BLaER1 treated with 17β-estradiol and CSF1 and Interleukin-3, amounts not matched to agents 10 nM and 100 nM (cell line): ENCODE data around the gene EDC3.
"Not testable (repeated sequence)": the region's sequence is repeated elsewhere in the genome, so short reads cannot be mapped to it uniquely, and the experiment has no call there.

ENCODE experiments used
- H3K27ac ChIP-seq, 11 experiments: shearing (Covaris generic); formaldehyde crosslinking; 2 replicates each; pipeline ENCODE4 v1.8.1; 2022
- H3K27me3 ChIP-seq, 11 experiments: shearing (Covaris generic); formaldehyde crosslinking; 2 replicates each; pipeline ENCODE4 v1.8.1; 2022
- H3K36me3 ChIP-seq, 11 experiments: shearing (Covaris generic); formaldehyde crosslinking; 2 replicates each; pipeline ENCODE4 v1.8.1; 2022
- H3K4me1 ChIP-seq, 10 experiments: shearing (Covaris generic); formaldehyde crosslinking; 2 replicates each; pipeline ENCODE4 v1.8.1; 2022
- H3K4me2 ChIP-seq, 11 experiments: shearing (Covaris generic); formaldehyde crosslinking; 2 replicates each; pipeline ENCODE4 v1.8.1; 2022
- H3K4me3 ChIP-seq, 10 experiments: shearing (Covaris generic); formaldehyde crosslinking; 2 replicates each; pipeline ENCODE4 v1.8.1; 2022
- H3K9ac ChIP-seq, 11 experiments: shearing (Covaris generic); formaldehyde crosslinking; 2 replicates each; pipeline ENCODE4 v1.8.1; 2022
- H3K9me3 ChIP-seq, 11 experiments: shearing (Covaris generic); formaldehyde crosslinking; replicated peaks in 1 of 11; 2 replicates each; pipeline ENCODE4 v1.8.1; 2022
- H4K20me1 ChIP-seq, 11 experiments: shearing (Covaris generic); formaldehyde crosslinking; 2 replicates each; pipeline ENCODE4 v1.8.1; 2022
- Cebpa-rat ChIP-seq, 11 experiments: shearing (Covaris generic); IDR thresholded peaks; 2 replicates each; pipeline ENCODE4 v1.8.1; 2022

EDC3 gene

GRCh38 chr15:74663303-74664027 is 32.4 kb downstream of the EDC3 start:
- Histone ChIP-seq H3K4me1 (peaks cover 0 to 19% (median 0%) of the 10 kb centered on the region in 10 experiments; a peak in 8 of 20 replicates), H3K27ac (no peak overlapping the region; a peak in 1 of 22 replicates), H3K4me3 (no peak overlapping the region), H3K4me2 (0 out of 22 replicates have a peak overlapping the region, but pooled peaks of 1 of the 11 experiments have one; percentile 9), H3K9me3 (no peaks in the 10 kb centered on the region), H3K36me3 (peaks cover 6 to 48% (median 19%) of the 10 kb centered on the region in 11 experiments; a peak in 20 of 22 replicates), H3K9ac (no peak overlapping the region; a peak in 1 of 22 replicates), H4K20me1 (peaks cover 18 to 57% (median 35%) of the 10 kb centered on the region in 11 experiments; a peak in 20 of 22 replicates), H3K27me3 (no peaks in the 10 kb centered on the region)
- no peak for TF ChIP-seq Cebpa-rat (IDR thresholded peaks at IDR 0.05)

- no peak for TF ChIP-seq Cebpa-rat (IDR thresholded peaks at IDR 0.05)
- peaks cover 4 to 41% (median 13%) of the 10 kb centered on the region in 11 experiments; a peak in 16 of 22 replicates for H3K36me3 ChIP-seq
- 0 out of 22 replicates have a peak, but pooled peaks cover 0 to 1% (median 0%) of the 10 kb centered on the region in 11 experiments for H3K9me3 ChIP-seq
- no peak overlapping the region for H3K27ac ChIP-seq
- H3K4me2 ChIP-seq = no peak overlapping the region
- no peak overlapping the region for H3K9ac ChIP-seq
- peaks cover 0 to 19% (median 2%) of the 10 kb centered on the region in 10 experiments; a peak in 8 of 20 replicates for H3K4me1 ChIP-seq
- peaks cover 19 to 69% (median 44%) of the 10 kb centered on the region in 11 experiments; a peak in 21 of 22 replicates for H4K20me1 ChIP-seq
- no peaks in the 10 kb centered on the region for H3K27me3 ChIP-seq
- H3K4me3 ChIP-seq = no peak overlapping the region
These were observed 33.6 kb downstream of the EDC3 start for GRCh38 chr15:74662064-74662860.

GRCh38 chr15:74661280-74661679 is 34.5 kb downstream of the EDC3 start:
- Histone ChIP-seq H4K20me1 (peaks cover 29 to 78% (median 54%) of the 10 kb centered on the region in 11 experiments; a peak in 21 of 22 replicates), H3K36me3 (peaks cover under 1 to 39% (median 12%) of the 10 kb centered on the region in 11 experiments; a peak in 15 of 22 replicates), H3K4me1 (peaks cover 0 to 19% (median 7%) of the 10 kb centered on the region in 10 experiments; a peak in 10 of 20 replicates)
- not testable (repeated sequence) for H3K4me3 ChIP-seq, H3K9ac ChIP-seq, H3K9me3 ChIP-seq, H3K27ac ChIP-seq, H3K4me2 ChIP-seq, H3K27me3 ChIP-seq

GRCh38 chr15:74657846-74658245 is 38.0 kb downstream of the EDC3 start:
- H3K4me2 ChIP-seq = no peak overlapping the region
- no peak overlapping the region for H3K27ac ChIP-seq
- H3K36me3 ChIP-seq = peaks cover 0 to 45% (median 18%) of the 10 kb centered on the region in 11 experiments; a peak in 15 of 22 replicates
- TF ChIP-seq Cebpa-rat (IDR thresholded peaks at IDR 0.05) = no peak
- H3K27me3 ChIP-seq = no peaks in the 10 kb centered on the region
- H3K4me3 ChIP-seq = no peak overlapping the region
- no peak overlapping the region for H3K9ac ChIP-seq
- H3K9me3 ChIP-seq = peaks cover 0 to 7% (median 0%) of the 10 kb centered on the region in 11 experiments; a peak in 7 of 22 replicates
- peaks cover 41 to 78% (median 58%) of the 10 kb centered on the region in 11 experiments; a peak in 21 of 22 replicates for H4K20me1 ChIP-seq
- H3K4me1 ChIP-seq = peaks cover 22 to 45% (median 33%) of the 10 kb centered on the region in 10 experiments

- peaks cover 27 to 53% (median 41%) of the 10 kb centered on the region in 10 experiments for H3K4me1 ChIP-seq
- peak overlapping the region in 1 of 11 experiments; percentile 2; a peak in 1 of 22 replicates for H3K4me2 ChIP-seq
- no peak for TF ChIP-seq Cebpa-rat (IDR thresholded peaks at IDR 0.05)
- H3K36me3 ChIP-seq = peaks cover 0 to 52% (median 18%) of the 10 kb centered on the region in 11 experiments; a peak in 18 of 22 replicates
- no peaks in the 10 kb centered on the region for H3K27me3 ChIP-seq
- H3K9me3 ChIP-seq = peaks cover 0 to 7% (median 0%) of the 10 kb centered on the region in 11 experiments; a peak in 7 of 22 replicates
- no peak overlapping the region for H3K27ac ChIP-seq
- no peak overlapping the region for H3K4me3 ChIP-seq
- no peak overlapping the region for H3K9ac ChIP-seq
- H4K20me1 ChIP-seq = peaks cover 47 to 78% (median 62%) of the 10 kb centered on the region in 11 experiments; a peak in 21 of 22 replicates
These were observed 38.8 kb downstream of the EDC3 start for GRCh38 chr15:74656935-74657535.

- H4K20me1 ChIP-seq = peaks cover 57 to 84% (median 78%) of the 10 kb centered on the region in 11 experiments; a peak in 21 of 22 replicates
- H3K4me1 ChIP-seq = peaks cover 27 to 69% (median 57%) of the 10 kb centered on the region in 10 experiments
- H3K9me3 ChIP-seq = peaks cover 0 to 7% (median 0%) of the 10 kb centered on the region in 11 experiments; a peak in 7 of 22 replicates
- no peak overlapping the region for H3K4me3 ChIP-seq
- TF ChIP-seq Cebpa-rat (IDR thresholded peaks at IDR 0.05) = peak in 3 of 11 experiments; percentile 10 to 43 (median 28); a peak in 1 of 22 replicates
- H3K9ac ChIP-seq = no peak overlapping the region; a peak in 1 of 22 replicates
- no peaks in the 10 kb centered on the region for H3K27me3 ChIP-seq
- peak overlapping the region in 10 of 11 experiments; percentile 5 to 84 (median 75); a peak in 19 of 22 replicates for H3K4me2 ChIP-seq
- peak overlapping the region in 2 of 11 experiments; percentile 2 to 18; a peak in 2 of 22 replicates for H3K27ac ChIP-seq
- peaks cover 3 to 52% (median 19%) of the 10 kb centered on the region in 11 experiments; a peak in 19 of 22 replicates for H3K36me3 ChIP-seq
These were observed 40.4 kb downstream of the EDC3 start for GRCh38 chr15:74655424-74655823.

- H3K36me3 ChIP-seq = peaks cover 11 to 63% (median 27%) of the 10 kb centered on the region in 11 experiments
- TF ChIP-seq Cebpa-rat (IDR thresholded peaks at IDR 0.05) = no peak
- H4K20me1 ChIP-seq = peaks cover 66 to 100% (median 95%) of the 10 kb centered on the region in 11 experiments; a peak in 21 of 22 replicates
- H3K27ac ChIP-seq = peak overlapping the region in 7 of 11 experiments; percentile 11 to 48 (median 39); a peak in 10 of 22 replicates
- peaks cover 0 to 7% (median 0%) of the 10 kb centered on the region in 11 experiments; a peak in 7 of 22 replicates for H3K9me3 ChIP-seq
- H3K4me3 ChIP-seq = no peak overlapping the region
- peaks cover 34 to 72% (median 59%) of the 10 kb centered on the region in 10 experiments for H3K4me1 ChIP-seq
- H3K27me3 ChIP-seq = no peaks in the 10 kb centered on the region
- H3K9ac ChIP-seq = peak overlapping the region in 10 of 11 experiments; percentile 1 to 61 (median 28); a peak in 18 of 22 replicates
- H3K4me2 ChIP-seq = peak overlapping the region; percentile 38 to 84 (median 75)
These were observed 42.3 kb downstream of the EDC3 start for GRCh38 chr15:74653426-74654102.
